Ectodermal cell (in vitro differentiated cells): Measurements from ENCODE around the gene MTHFSD.

Experiments
- H3K27ac ChIP-seq: 2 replicates; pipeline ENCODE4 v1.7.0; 2013; ENCODE audit warnings: mild to moderate bottlenecking, low read depth, low read length; ENCODE audit not compliant: insufficient read depth, poor library complexity, severe bottlenecking
- H3K27me3 ChIP-seq: 2 replicates; pipeline ENCODE4 v1.7.0; 2013; ENCODE audit warnings: mild to moderate bottlenecking, low read length; ENCODE audit not compliant: insufficient read depth, control insufficient read depth, poor library complexity, severe bottlenecking
- H3K36me3 ChIP-seq: one replicate; pipeline ENCODE4 v1.7.0; 2013; ENCODE audit warnings: low read length; ENCODE audit not compliant: control insufficient read depth, insufficient read depth
- H3K4me1 ChIP-seq: one replicate; pipeline ENCODE4 v1.7.0; 2013; ENCODE audit warnings: low read length; ENCODE audit not compliant: control insufficient read depth, insufficient read depth
- H3K4me3 ChIP-seq: 2 replicates; pipeline ENCODE4 v1.7.0; 2013; ENCODE audit warnings: low read depth, low read length, control low read depth; ENCODE audit not compliant: insufficient read depth
- H3K9me3 ChIP-seq: 2 replicates; pipeline ENCODE4 v1.7.0; 2013; ENCODE audit warnings: mild to moderate bottlenecking, low read length, moderate library complexity; ENCODE audit not compliant: control insufficient read depth
- whole genome bisulfite sequencing, 2 experiments: methylation state at CpG; one replicate each; pipeline ENCODE4 v1.1.7; 2013; ENCODE audit warnings: missing lambda C conversion rate in 2 of 2; 5-methylcytosine and 5-hydroxymethylcytosine counted together

The MTHFSD gene

GRCh38 chr16:86498671-86499439 lies 56.2 kb downstream of the MTHFSD start:
- H3K4me1 ChIP-seq, result peaks cover 39% of the 10 kb centered on the region
- no peaks in the 10 kb centered on the region for H3K9me3 ChIP-seq
- no peak overlapping the region for H3K27ac ChIP-seq
- H3K4me3 ChIP-seq, result no peak overlapping the region
- peaks cover 100% of the 10 kb centered on the region for H3K27me3 ChIP-seq
- 2% methylated on average over 61 of the region's 61 CpGs for WGBS, 2 experiments
- no peaks in the 10 kb centered on the region for H3K36me3 ChIP-seq

- H3K4me1 ChIP-seq, result peaks cover 39% of the 10 kb centered on the region
- no peak overlapping the region for H3K27ac ChIP-seq
- no peaks in the 10 kb centered on the region for H3K36me3 ChIP-seq
- H3K4me3 ChIP-seq, result no peak overlapping the region
- peaks cover 100% of the 10 kb centered on the region for H3K27me3 ChIP-seq
- 2 to 3% methylated on average over 29 of the region's 29 CpGs for WGBS, 2 experiments
- H3K9me3 ChIP-seq, result no peaks in the 10 kb centered on the region
Measured at GRCh38 chr16:86498155-86498670, 56.8 kb downstream of the MTHFSD start.

GRCh38 chr16:86497551-86498021 lies 57.4 kb downstream of the MTHFSD start:
- Histone ChIP-seq H3K27me3 (peaks cover 100% of the 10 kb centered on the region), H3K27ac (no peak overlapping the region), H3K9me3 (no peaks in the 10 kb centered on the region), H3K36me3 (no peaks in the 10 kb centered on the region), H3K4me3 (no peak overlapping the region), H3K4me1 (peaks cover 39% of the 10 kb centered on the region)
- WGBS, 2 experiments, result 1% methylated on average over 44 of the region's 44 CpGs

- Histone ChIP-seq H3K9me3 (no peaks in the 10 kb centered on the region), H3K4me1 (peaks cover 39% of the 10 kb centered on the region), H3K27ac (no peak overlapping the region), H3K36me3 (no peaks in the 10 kb centered on the region), H3K27me3 (peaks cover 100% of the 10 kb centered on the region), H3K4me3 (no peak overlapping the region)
- WGBS, 2 experiments, result 1% methylated on average over 45 of the region's 45 CpGs
Measured at GRCh38 chr16:86496929-86497461, 58.0 kb downstream of the MTHFSD start.

- H3K9me3 ChIP-seq, result no peaks in the 10 kb centered on the region
- no peak overlapping the region for H3K27ac ChIP-seq
- H3K27me3 ChIP-seq, result peaks cover 100% of the 10 kb centered on the region
- peaks cover 39% of the 10 kb centered on the region for H3K4me1 ChIP-seq
- H3K36me3 ChIP-seq, result no peaks in the 10 kb centered on the region
- no peak overlapping the region for H3K4me3 ChIP-seq
- WGBS, 2 experiments, result 9% methylated on average over 33 to 34 of the region's 34 CpGs
Measured at GRCh38 chr16:86496262-86496928, 58.6 kb downstream of the MTHFSD start.

GRCh38 chr16:86495756-86496261 lies 59.2 kb downstream of the MTHFSD start:
- peaks cover 39% of the 10 kb centered on the region for H3K4me1 ChIP-seq
- peaks cover 100% of the 10 kb centered on the region for H3K27me3 ChIP-seq

GRCh38 chr16:86495357-86495701 lies 59.7 kb downstream of the MTHFSD start:
- H3K36me3 ChIP-seq, result no peaks in the 10 kb centered on the region
- 7 to 9% methylated on average over 10 of the region's 10 CpGs for WGBS, 2 experiments
- H3K9me3 ChIP-seq, result no peaks in the 10 kb centered on the region
- H3K4me3 ChIP-seq, result no peak overlapping the region
- peaks cover 39% of the 10 kb centered on the region for H3K4me1 ChIP-seq
- H3K27ac ChIP-seq, result no peak overlapping the region
- H3K27me3 ChIP-seq, result peaks cover 100% of the 10 kb centered on the region

More at GRCh38 chr16:86495756-86496261, 59.2 kb downstream of the MTHFSD start:
- H3K9me3 ChIP-seq, result no peaks in the 10 kb centered on the region
- H3K36me3 ChIP-seq, result no peaks in the 10 kb centered on the region
- no peak overlapping the region for H3K27ac ChIP-seq
- H3K4me3 ChIP-seq, result no peak overlapping the region
- 2 to 3% methylated on average over 16 of the region's 16 CpGs for WGBS, 2 experiments

GRCh38 chr16:86494565-86495356 lies 60.3 kb downstream of the MTHFSD start:
- H3K4me3 ChIP-seq, result no peak overlapping the region
- no peak overlapping the region for H3K27ac ChIP-seq
- WGBS, 2 experiments, result 4% methylated on average over 54 of the region's 54 CpGs
- H3K36me3 ChIP-seq, result no peaks in the 10 kb centered on the region
- peaks cover 100% of the 10 kb centered on the region for H3K27me3 ChIP-seq
- H3K4me1 ChIP-seq, result peaks cover 35% of the 10 kb centered on the region
- no peaks in the 10 kb centered on the region for H3K9me3 ChIP-seq

- Histone ChIP-seq H3K4me3 (no peak overlapping the region), H3K9me3 (no peaks in the 10 kb centered on the region), H3K36me3 (no peaks in the 10 kb centered on the region), H3K4me1 (peaks cover 29% of the 10 kb centered on the region), H3K27ac (no peak overlapping the region), H3K27me3 (peaks cover 100% of the 10 kb centered on the region)
- 7% methylated on average over 22 of the region's 22 CpGs for WGBS, 2 experiments
Measured at GRCh38 chr16:86494039-86494564, 60.9 kb downstream of the MTHFSD start.
